ENCODE measurements around the gene ATRN.
"Not testable (repeated sequence)": the region's sequence is repeated elsewhere in the genome, so short reads cannot be mapped to it uniquely, and the experiment has no call there.

ATRN gene

DNA sequence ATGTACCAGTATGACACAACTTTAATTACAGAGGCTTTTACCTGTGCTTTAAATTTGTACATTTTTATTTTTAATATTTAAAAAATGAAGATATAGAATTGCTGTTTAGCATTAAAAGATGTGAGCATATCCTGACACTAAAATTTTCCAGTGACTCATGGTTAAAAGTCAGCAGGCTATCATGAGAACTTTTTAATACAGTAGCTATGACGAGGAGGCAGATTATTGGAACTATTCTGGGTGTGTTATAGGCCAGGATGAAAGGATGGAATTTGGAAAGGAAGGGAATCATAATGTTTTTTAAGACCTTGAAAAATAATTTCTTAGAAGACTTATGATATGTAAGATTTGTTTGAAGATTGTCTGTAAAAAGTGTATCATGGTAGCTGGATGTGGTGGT lies 101.3 kb downstream of the ATRN start:
- DNase-seq: no peak

DNA sequence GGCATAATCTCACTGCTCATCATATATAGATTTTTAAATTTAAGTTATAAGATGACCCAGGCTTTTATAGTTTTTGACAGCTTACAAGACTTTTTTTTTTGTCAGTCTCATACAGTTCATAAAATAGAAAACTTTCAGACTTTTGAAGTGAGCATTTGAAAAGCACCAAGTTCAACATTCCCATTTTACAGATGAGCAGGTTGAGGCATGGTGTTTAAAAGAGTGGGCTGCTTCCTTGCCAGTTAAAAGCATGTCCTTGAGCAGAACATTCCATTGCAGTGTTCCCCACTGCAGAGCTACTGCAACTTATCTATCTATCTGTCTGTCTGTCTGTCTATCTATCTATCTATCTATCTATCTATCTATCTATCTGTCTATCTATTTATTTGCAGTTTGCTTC lies 105.5 kb downstream of the ATRN start:
- DNase-seq: no peak

GRCh38 chr20:3577366-3577765 lies 106.5 kb downstream of the ATRN start:
- DNase-seq: peak; percentile 9

GRCh38 chr20:3580412-3580811 lies 109.6 kb downstream of the ATRN start:
- no peak for DNase-seq

GRCh38 chr20:3583765-3584164 lies 112.9 kb downstream of the ATRN start:
- DNase-seq: no peak

GRCh38 chr20:3586093-3586492 lies 115.3 kb downstream of the ATRN start:
- no peak for DNase-seq

DNA sequence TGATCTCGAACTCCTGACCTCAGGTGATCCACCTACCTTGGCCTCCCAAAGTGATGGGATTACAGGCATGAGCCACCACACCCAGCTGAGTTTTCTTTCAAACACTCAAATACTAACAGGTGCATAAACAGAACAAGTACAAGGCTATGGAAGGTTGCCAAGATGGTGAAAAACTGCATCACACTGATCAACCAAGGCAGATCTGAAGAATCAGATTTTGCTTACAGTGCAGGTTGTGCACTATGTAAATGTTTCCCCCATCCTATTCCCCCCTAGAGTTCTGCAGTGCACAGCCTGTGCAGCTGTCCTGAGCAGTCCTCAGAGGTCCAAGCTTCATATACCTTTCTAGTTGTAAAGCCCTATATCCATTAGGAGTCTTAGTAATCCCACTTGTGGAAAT lies 119.3 kb downstream of the ATRN start:
- no peak for DNase-seq

- no peak for DNase-seq
Measured at GRCh38 chr20:3592931-3593330, 122.1 kb downstream of the ATRN start.

DNA sequence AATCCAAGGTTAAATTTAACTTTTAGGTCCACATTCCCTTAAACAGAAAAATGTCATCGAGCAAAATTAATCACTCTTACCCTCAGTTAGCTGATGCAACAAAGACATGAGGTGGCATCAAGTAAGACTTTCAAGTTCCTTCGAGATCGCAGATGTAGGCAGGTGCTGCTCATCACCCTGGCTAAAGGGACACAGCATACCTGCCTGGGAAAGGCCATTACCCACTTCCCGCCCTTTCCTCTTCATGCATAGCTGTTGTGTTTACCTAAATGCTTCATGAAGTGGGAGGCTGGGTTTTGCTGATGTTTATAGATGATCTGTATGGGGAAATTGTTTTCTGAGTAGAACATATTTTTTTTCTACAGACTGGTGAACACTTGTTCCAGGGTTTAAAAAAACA lies 124.7 kb downstream of the ATRN start:
- DNase-seq: no peak

GRCh38 chr20:3603108-3603507 lies 132.3 kb downstream of the ATRN start:
- DNase-seq: no peak

GRCh38 chr20:3605386-3605886 lies 134.6 kb downstream of the ATRN start:
- DNase-seq: not testable (repeated sequence)

- DNase-seq: no peak
Measured at GRCh38 chr20:3606021-3606420, 135.2 kb downstream of the ATRN start.

- DNase-seq: no peak
Measured at GRCh38 chr20:3611901-3612300, 141.1 kb downstream of the ATRN start.

DNA sequence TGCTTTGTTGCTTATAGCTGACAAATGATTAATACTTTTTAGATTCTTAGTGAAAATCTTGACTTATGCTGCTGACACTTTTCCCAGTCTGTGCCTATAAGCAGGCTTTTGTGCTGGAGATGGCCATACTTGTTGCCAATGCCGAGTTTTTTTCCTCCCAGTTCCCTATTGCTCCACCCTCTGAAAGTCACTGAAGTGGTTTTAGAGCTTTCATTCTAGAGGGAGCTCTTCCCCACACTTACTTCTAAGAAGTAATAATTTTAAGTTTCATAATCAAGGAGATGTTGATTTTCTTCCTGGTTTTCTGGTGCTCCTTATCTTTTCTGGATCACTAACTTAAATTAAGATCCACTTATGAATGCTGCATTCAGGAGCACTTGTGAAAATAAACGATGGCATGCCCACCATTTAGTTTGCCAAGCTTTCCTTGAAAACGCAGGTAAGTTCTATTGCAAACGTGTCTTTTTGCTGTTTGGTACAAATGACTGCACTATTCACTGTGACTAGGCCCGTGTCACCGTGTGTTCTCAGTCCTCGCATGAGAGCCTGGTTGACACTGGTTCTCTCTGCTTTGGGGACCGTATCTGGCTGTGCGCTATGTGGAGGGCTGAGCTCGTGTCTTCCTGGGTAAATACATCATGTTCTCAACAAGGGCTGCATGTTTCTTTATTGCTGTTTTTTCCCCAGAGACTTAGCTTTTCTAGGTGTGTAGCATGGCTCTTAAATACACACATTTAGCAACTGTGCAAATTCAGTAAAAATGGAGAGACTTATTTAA lies 142.2 kb downstream of the ATRN start:
- no peak for DNase-seq

GRCh38 chr20:3613821-3614440 lies 143.1 kb downstream of the ATRN start:
- DNase-seq: no peak

GRCh38 chr20:3614466-3614865 lies 143.6 kb downstream of the ATRN start:
- no peak for DNase-seq

- not testable (repeated sequence) for DNase-seq
Measured at GRCh38 chr20:3615171-3615840, 144.5 kb downstream of the ATRN start.

DNA sequence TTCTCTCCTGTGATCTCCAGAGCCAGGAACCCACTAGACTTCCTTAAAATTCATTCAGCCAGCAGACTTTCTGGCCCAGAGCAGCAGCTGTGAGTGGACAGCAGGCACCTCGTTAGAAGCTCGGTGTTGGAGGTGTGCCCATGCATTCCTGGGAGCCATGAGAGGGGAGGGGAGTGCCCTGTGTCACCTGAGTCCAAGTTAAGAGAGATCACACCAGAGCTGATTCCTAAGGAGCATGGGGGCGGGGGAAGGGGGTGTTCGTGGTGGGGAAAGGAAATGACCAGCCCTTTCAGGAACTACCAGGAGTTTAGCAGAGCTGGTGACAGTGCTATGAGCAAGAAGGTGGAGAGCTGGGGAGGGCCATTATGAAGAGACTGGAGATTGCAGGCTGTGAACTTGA lies 145.4 kb downstream of the ATRN start:
- DNase-seq: no peak

DNA sequence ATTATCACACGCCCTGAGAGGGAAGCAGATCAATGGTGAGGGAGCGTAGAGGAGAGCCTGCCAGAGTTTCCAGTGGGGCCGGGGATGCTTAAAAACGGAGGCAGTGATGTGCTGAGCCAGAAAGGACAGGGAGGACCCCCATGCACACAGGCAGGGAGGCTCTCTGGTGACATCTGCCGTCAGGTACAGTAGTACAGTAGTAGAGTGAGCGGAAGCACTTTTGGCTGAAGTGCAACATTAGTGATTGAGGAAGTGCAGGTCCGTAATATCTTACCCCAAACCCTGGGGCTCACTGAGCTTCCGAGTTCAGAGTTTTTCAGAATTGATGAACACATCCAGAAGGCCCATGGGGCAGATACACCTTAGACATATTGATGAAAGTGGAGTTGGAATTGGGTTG lies 150.3 kb downstream of the ATRN start:
- DNase-seq: no peak

GRCh38 chr20:3622406-3622805 lies 151.6 kb downstream of the ATRN start:
- no peak for DNase-seq

GRCh38 chr20:3627476-3627875 lies 156.7 kb downstream of the ATRN start:
- DNase-seq: no peak

DNA sequence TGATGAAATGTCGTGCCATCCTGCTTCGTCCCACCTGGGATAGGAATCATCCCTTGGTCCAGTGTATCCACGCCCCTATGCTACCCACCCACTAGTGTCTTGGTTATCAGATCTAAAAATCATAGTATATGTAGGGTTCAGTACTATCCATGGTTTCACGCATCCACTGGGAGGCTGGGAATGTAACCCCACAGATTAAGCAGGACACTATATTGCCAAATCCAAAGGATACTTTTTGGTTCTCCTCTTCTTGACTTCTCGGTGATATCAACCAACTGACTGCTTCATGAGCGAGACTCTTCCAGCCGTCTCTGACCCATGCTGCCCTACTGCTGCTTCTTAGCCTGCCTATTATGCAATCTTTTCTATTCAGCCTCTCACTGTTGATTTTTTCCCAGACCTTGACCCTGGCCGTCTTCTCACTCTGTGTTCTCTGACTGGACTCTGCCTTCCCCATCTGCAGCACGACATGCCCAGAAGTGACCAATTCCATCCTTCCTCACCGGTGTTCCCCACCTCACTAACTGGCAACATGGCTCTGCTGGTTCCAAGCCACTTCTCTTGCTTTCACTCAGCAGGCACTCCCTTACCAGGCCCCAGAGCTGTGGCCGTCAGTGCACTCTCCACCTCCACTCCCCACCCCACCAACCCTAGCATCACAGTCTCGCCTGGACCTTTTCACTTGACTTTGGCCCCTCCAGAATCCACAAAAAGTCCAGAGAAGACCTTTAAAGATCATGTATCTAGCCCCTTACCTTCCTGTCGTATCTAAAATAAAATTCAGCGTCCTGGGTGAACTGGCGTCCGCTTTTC lies 157.9 kb downstream of the ATRN start:
- no peak for DNase-seq

GRCh38 chr20:3629893-3630292 lies 159.1 kb downstream of the ATRN start:
- DNase-seq: no peak
